Activated effector memory CD4-positive, alpha-beta T cell treated with anti-CD3 and anti-CD28 coated beads, Interleukin-2, amount 50 U/mL, for 16 hours (primary cell): ENCODE results near the gene BMP7.
"Not testable (repeated sequence)": the region's sequence is repeated elsewhere in the genome, so short reads cannot be mapped to it uniquely, and the experiment has no call there.

ENCODE experiments used
- DNase-seq: peaks from one replicate; pipeline ENCODE4 v3.0.0-alpha.2; 2020

The BMP7 gene

DNA sequence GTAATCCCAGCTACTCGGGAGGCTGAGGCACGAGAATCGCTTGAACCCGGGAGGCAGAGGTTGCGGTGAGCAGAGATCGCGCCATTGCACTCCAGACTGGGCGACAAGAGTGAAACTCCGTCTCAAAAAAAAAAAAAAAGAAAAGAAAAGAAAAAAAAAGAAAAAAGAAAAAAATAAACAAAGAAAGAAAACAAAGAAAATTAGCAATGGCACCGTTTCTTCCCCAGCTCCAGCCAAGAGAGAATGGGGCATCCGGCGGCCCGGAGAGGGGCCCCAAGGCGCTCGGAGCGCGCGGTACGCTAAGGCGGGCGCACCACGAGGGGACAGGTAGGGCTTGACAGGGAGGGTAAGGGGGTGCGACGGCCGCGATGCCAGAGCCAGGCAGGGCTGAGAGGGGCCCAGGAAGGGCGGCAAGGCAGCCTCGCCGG lies 1.5 kb downstream of the BMP7 start:
- not testable (repeated sequence) for DNase-seq

DNA sequence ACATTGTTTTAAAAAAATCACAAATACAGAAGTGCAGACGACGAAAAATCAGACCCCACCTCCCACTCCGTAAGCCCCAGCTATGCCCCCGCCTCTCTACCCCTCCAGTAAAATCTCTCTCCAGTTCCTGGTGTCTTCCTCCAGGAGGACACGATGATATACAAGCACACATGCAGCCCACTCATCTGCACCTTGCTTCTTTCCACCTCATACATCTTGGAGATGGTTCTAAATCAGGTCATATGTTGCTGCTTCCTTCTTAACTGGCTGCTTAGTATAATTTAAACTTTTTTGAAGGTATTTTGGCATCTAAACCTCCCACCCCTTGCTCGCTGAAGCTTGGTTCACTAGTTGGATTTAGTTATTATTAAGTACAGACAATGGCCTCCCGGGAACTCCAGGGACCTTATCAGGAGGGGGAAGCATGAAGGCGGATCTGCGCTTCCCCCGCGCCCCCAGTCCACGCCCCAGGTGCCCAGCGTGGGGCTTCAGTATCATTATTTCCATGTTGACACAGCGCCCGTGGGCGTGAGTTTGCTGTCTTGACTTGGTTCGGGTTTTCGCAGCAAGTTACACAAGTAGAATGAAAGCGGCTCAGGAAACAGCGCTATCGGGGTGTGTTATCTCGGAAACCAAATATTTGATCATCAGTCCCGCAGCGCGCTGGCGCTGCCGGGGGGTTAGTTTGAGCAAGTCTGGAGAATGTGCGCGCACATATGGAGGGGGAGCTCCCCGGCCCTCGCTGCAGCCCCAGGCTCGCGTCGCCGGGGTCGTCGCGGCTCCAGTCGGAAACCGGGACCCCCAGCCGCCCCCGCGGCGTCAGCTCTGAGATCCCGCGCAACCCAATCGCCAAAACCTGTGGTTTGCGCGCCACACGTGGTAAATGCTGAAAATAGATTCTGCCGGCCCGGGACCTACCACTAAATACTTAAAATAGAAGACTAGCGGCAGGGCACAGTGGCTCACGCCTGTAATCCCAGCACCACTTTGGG lies 2.3 kb downstream of the BMP7 start:
- no peak for DNase-seq

DNA sequence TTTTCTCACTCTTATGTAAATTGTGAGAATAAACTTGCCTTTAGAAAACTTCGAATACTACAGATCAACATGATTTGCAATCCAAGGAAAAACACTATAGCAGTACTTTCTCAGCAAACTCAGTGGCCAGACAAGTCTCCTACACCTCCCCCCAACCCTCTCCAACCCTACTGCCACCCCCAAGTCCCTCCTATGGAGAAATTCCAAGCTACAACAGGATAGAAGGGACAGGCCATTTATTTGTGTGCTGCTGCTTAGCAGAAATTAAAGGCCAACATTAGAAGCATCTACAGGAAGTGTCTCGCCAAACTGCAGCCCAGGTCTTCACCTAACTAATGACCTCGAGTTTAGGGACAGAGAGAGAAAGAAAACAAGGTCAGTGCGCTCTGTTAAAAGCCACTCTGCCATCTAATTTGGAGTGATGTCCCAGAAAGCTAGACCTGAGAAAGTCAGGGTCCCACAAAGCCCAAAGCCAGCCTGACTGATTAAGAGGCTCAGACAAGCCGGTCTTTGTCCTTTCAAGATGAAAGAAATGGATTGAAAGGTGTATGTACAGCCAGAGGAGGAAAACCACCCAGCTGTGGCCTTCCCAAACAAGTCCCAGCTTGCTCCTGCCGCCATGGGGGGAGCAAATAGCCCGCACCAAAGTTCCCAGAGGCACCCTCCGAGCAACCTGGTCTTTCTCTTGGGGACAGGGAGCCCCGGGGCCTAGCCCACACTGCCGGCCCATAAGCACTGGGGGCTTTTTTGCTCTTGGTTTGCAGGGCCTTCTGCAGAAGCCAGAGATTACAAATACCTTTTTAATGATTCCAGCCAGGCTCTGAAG lies 3.4 kb downstream of the BMP7 start:
- DNase-seq = no peak

DNA sequence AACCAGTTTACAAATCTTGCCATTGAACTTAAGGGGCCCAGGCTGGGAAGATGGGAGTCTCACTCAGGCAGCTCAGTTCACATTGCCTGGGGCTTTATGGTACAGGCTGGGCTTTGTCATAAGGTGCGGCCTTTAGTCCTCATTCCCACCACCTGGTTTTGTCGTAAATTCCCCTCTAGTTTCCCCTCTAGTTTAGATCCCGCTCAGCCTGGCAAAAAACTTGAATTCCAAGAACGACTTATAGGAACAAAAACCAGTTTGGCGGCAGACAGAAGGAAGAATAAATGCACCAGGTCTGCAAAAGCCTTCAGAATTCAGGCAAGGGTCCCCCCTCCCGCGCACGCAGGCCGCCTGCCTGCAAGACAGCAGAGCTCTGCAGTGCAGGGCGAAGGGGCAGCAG lies 4.1 kb downstream of the BMP7 start:
- no peak for DNase-seq

DNA sequence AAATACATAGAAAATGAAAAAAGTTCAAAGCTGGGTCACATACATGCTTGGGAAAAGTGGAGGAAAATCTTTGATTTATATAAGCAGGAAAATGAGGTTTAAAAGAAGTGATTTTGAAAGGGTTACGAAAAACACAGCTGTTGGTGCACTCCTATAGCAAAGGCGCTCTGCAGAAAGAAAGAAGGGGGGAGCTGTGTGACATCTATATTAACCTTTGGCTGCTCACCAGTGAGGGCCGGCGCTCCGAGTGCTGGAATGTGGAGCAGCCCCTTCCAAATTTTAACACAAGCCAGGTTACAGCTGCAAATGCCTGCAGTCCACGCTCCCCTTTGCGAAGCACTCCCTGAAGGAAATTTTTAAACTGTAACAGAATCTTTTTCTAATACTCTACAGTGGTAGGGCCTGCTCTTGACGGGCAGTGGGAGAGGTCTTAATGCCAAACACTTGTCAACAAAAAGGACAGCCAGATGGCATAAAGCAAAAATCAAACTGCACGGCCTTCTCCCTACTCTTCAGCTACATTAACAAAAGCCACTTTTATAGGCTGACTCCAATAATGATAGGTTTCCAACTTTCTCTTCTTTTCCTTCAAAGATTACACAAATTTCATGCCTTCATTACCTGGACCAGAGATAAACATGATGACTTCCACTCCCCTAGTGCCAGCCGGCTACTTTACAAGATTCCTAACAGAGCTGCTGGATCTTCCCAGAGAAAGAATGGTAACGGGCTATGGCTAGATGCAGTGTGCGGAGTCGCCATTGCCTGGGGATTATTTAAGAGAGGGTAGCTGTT lies 4.8 kb downstream of the BMP7 start:
- no peak for DNase-seq

DNA sequence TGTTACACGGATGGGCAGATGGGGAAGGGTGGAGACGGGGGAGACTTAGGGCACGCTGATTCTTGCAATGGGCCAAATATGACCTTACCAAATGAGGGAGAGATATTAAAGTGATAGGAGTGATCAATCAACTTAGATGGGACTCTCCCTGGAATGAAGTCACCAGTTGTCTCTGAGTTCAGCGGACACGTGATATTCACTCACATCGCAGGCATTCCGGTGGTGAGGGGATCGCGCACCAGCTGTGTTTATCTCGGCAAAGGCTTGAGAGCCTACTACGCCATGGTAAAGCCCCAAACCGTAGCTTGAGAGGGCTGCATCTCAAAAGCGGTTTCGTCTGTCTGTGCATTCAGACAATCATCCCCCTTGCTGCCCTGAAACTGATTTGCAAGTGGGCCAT lies 5.5 kb downstream of the BMP7 start:
- DNase-seq = no peak

DNA sequence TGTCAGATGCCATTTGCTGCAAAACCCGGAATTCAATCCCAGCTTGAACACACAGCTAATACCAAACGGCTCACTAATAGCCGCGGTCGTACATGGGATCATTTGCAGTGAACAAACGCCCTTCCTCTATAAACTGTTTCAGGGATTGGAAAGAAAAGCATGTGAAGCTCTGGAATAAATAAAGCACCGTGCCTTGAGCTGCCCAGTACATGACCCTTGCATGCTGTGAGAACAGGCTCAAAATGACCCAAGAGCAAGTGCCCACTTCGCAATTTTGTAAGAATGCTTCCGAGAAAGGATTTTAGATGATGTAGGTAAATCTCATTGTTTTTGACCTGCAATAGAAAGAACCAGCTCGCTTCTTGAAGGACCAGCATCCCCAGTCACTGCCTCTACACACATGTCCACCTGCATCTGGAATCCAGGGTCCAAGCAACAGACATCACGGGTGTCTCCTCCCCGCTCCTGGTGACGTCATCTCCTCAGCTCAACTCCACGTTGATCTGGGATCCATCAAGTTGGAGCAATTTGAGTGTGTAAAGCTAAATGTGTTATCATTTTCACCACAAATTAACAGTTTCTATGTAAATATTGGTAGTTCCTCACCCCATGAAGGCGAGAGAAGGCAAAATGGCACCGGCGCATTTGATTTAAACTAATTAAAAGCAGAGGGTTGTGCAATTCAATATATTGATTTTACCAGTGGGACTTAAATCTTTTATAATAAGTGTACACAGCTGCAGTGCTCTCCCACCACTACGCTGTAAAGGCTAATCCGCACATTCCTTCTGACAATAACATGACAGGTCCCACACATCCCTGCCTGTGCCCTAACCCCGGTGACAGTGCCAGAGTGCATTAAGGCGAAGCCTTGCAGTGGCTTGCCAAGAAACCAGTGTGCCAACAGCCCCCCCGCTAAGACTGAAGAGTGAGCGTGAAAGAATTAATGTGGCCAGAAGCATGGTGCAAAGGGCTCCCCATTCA lies 6.2 kb downstream of the BMP7 start:
- no peak for DNase-seq

DNA sequence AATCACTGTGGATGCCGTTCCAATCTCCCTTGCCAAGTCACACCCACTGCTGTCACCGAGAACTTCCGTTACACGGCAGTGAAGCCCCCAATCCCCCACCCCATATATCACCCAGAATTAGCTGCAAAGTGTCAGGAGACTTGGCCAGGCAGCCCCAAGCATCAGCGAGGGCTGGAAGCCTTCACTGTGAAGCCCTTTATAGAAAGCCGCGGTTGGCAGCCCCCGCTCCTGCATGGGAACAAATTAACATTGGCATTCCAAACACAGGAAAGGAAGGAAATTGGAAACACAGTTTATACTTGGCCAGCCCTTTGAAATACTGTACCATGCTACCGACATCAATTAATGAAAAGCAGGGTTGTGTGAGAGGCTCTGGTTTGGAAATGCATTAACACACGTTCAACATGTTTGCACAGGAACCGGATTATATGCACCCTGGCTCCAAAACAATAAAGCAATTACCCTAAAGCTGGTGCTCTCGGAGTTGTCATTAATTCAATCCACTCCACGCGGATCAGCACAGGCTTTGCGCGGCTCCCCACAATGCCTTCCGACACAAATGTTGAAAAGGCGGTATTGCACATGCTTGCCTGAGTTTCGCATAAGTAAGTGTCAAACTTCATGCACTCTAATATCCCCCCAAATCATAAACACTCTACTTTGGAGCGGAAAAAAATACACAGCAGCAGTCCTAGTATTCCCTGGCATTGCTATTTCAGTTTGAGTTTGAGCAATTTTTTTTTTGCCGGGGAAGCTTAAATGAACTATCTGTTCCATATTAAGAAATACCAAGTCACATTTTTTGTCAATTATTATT lies 7.1 kb downstream of the BMP7 start:
- DNase-seq = no peak

DNA sequence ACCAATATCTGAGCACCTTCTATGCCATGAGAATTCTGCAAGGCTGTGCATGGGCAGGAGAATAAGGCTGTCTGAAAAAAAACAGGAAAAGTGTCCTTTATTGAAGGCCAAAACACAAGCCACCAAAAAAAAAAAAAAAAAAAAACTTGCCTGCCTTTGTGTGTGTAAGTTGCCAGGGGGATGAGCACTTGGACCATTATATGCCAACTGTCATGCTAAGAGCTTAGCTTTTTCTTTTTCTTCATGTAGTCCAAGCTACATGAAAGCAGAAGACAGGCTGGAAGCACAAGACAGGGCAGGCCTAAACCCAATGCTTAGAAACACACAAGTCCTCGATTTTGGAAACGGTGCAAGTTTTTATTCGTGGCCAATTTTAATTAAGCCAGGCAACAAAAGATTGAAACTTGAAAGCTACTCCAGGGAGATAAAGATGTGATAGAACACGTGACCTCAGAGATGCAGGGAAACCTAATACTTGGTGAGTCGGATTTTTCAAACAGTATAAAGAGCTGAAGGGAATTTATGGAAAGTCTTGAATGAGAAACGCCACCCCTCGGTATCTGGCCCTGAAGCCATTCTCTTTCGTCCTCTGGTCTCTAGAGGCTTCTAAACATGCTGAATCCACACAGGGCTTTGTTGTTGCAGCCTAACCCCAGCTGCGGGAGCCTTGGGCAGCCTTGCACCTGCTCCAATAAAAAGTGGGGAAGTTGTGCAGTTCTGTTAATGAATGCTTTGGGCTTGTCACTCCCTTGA lies 8.6 kb downstream of the BMP7 start:
- no peak for DNase-seq

DNA sequence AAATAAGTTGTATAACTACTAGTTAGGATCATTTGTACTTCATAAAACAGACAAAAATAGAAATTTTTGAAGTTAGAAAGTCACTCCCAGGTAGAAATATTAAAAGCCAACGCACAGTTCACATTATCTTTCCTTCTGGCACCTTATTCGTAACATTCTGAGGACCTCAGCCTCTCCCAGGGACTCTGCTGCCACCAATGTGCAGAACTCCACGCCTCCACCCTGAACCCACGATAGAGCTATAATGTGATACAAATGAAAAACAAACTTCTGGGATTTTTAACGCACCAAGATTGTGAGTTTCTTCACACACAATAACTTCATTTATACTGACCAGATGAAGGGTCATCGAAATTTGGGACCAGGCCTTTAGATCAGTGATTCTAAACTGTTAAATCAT lies 9.5 kb downstream of the BMP7 start:
- DNase-seq = no peak

DNA sequence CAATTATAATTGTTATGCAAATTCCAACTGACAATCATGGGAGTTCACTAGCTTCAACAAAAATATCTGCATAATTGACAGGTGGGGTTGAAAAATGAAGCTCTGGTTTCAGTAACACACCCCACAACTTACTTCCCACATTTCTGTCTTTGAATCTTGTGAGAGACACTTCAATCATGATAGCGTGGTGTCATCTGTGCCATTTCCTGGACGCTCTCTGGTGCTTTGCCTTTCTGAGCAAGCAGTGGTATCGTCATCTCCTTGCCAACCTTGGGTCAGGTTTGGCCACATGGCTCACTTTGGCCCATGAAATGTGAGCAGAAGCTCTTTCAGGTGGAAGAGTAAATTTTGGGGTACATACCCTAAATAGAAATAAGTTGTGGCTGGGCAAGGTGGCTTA lies 10.2 kb downstream of the BMP7 start:
- no peak for DNase-seq

DNA sequence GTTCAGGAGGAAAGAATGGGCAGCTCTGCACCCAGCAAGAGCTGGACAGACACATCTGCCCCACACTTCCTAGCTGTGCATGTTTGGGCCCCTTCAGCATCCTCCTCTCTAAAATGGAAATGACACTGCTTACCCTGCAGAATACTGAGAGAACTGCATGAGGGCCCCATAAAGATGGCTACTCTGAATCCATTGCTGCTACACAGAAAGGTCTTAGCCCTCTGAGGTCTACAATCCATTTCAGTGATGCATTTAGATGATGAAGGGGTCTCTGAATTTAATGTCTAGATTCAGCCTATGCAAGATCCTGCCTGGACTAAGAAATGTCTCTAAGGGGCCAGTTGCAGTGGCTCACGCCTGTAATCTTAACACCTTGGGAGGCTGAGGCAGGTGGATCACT lies 11.3 kb downstream of the BMP7 start:
- no peak for DNase-seq

DNA sequence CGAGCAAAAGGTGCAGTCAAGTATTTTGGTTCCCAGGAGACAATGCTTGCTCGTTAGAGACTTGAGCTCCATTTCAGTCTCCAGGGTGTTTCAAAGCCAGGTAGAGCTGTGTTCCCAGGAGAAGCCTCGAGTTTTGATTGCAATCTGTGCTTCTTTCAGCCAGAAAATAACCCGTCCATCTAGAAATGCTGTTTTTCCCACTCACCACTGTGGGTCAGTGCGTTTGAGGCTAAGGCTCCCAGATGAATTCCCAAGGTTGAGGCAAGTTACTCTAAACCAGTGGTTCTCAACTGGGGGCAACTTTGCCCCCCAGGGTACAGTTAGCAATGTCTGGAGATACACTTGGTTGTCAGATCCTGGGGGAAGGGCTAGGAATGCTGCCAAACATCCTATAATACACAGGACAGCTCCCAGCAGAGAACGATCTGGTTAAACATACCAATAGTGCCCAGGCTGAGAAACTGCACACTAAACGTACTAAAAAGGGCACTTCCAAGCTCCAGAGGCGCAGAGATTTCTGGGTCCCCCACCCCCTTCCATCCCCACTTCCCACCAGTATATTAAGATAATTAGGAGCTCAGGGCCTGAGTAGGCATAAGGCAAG lies 13.8 kb downstream of the BMP7 start:
- DNase-seq = no peak

DNA sequence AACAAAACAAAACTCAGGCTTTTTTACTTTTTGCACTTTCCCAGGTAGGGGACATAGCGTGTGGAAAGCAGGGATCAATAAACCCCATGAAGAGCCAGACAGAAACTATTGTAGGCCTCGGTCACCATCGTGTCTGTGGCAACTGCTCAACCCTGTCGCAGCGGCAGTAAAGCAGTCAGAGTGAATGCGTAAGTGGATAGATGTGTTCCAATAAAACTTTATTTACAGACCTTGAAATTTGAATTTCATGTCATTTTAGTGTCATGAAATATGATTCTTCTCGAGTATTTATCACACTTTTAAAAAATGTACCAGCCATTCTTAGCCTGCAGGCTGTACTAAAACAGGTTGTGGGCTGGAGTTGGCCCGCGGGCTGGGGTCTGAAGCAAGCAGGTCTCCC lies 14.5 kb downstream of the BMP7 start:
- no peak for DNase-seq

DNA sequence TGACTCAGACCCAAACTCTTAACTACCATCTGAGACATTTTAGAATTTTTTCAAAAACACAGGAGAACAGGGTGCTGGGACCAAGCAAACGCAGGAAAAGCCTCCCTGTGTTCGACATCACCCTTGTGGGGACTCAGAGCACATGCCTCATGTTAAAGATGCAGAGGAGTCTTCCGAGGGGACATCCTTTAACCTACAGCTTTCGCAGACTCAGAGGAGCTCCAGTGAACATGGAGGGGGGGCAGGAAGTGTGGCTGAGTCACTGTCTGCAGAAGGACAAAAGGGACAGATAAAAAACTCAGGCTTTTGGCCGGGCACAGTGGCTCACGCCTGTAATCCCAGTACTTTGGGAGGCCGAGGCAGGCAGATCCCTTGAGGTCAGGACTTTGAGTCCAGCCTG lies 15.1 kb downstream of the BMP7 start:
- DNase-seq = no peak

DNA sequence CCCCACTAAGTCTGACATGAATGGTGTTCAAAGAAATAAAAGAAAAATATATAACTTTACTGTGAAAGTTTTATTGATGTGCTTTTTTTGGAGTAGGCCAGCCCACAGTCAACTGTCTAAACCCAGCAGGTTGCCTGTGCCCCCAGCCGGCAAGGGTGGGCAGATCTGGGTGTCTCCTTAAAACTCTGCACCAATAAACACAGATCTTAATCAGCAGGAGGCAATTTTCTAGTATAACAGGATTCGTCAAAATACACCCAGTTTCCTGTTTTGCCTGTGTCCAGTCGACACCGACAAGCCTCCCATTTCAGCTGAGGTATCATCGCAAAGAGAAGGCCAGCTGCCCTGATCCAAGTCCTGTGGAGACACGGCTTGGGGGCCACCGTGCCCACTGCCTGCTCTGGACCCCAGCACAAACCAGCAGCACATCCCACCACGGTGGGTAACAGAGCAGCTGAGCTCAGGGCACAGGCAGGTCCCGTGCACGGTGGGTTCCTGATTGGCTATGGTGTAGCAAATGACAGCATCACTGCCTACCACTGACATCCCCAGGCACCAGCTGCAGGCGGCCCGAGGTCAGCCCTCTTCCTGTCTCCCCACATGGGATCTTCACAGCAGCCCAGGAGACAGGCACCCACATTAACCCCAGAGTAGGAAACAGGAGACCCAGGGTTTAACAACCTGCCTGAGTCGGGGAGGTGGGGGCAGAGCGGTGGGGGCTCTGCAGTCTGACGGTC lies 15.7 kb downstream of the BMP7 start:
- DNase-seq = no peak

DNA sequence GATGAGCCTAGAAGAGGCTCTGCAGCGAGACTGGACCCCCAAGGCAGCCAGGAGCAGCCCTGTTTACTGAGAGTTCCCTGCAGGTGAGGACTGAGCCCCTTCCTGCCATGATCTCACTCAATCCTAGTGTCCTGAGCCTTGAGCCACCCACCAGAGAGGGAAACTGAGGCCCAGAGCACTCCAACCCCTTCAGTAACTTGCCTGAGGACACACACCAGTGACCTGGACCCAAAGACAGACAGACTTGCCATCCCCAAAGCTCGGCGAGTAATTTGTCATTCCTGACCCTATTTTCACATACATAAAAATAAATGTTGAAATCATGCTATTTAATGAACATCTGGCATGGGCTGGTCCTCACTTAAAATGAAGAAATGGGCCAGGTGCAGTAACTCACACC lies 16.7 kb downstream of the BMP7 start:
- DNase-seq = no peak

DNA sequence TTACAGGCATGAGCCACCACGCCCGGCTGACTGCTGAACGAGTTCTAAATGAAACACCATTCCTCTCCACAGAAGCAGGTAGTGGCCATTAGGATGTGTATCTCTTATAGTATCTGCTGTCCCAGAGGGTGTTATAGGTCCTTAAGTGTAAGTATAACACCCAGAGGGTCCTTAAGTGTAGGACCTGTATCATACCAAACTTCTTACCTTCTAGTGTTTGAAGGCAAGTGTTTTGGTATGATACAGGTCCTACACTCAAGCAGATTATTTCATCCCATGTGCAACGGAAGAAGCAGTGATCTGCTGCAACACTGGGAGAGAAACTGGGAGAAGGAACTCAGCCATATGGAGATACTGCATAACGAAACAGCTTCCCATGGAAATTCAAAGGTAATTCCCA lies 17.4 kb downstream of the BMP7 start:
- DNase-seq = no peak
